Fibroblast of lung (primary cell): Measurements from ENCODE around the gene ZNF823. TPM values are rescaled to one million over a fixed set of nuclear protein-coding genes. Genes with fewer than 3 reads are reported as not detected.

ENCODE experiments used
- DNase-seq, 2 donors: peaks; one replicate each; pipeline versions ENCODE4 v3.0.0 to v3.0.0-alpha.2; 2010; ENCODE audit warnings: low read depth in 2 of 2
- H2AFZ ChIP-seq: 2 replicates; pipeline ENCODE4 v1.5.1; 2012; ENCODE audit warnings: low read length, control low read depth, inconsistent platforms
- H3K27ac ChIP-seq: 2 replicates; pipeline ENCODE4 v1.5.1; 2011; ENCODE audit warnings: low read length, control low read depth; ENCODE audit not compliant: insufficient read depth
- H3K27me3 ChIP-seq: 2 replicates; pipeline ENCODE4 v1.5.1; 2011; ENCODE audit warnings: mild to moderate bottlenecking, low read length; ENCODE audit not compliant: control insufficient read depth, insufficient read depth
- H3K36me3 ChIP-seq: 2 replicates; pipeline ENCODE4 v1.5.1; 2011; ENCODE audit warnings: low read length; ENCODE audit not compliant: control insufficient read depth, insufficient read depth
- H3K4me1 ChIP-seq: 2 replicates; pipeline ENCODE4 v1.5.1; 2011; ENCODE audit warnings: low read length; ENCODE audit not compliant: control insufficient read depth, insufficient read depth; ENCODE audit errors: extremely low read depth
- H3K4me2 ChIP-seq: 2 replicates; pipeline ENCODE4 v1.5.1; 2011; ENCODE audit warnings: low read length, control low read depth; ENCODE audit not compliant: insufficient read depth; ENCODE audit errors: extremely low read depth
- H3K4me3 ChIP-seq, 4 experiments: fragments of 200-600 bp in 1 of 4; sonication (generic) in 1 of 4; replicated peaks in 1 of 4; 2 replicates each; pipeline ENCODE4 v1.5.1; 2011 to 2016; ENCODE audit warnings: low read length in 4 of 4, low read depth in 3 of 4, mild to moderate bottlenecking in 3 of 4, control low read depth in 2 of 4, inconsistent platforms in 1 of 4, mixed read lengths in 1 of 4; ENCODE audit not compliant: insufficient read depth in 1 of 4; ENCODE audit errors: control extremely low read depth in 1 of 4
- H3K79me2 ChIP-seq: 2 replicates; pipeline ENCODE4 v1.5.1; 2012; ENCODE audit warnings: mild to moderate bottlenecking, low read length, inconsistent platforms; ENCODE audit not compliant: control insufficient read depth, insufficient read depth
- H3K9ac ChIP-seq: 2 replicates; pipeline ENCODE4 v1.5.1; 2011; ENCODE audit warnings: mild to moderate bottlenecking, low read length, control low read depth; ENCODE audit not compliant: insufficient read depth
- H3K9me3 ChIP-seq: 2 replicates; pipeline ENCODE4 v1.5.1; 2012; ENCODE audit warnings: low read depth, low read length; ENCODE audit not compliant: control insufficient read depth, insufficient read depth
- H4K20me1 ChIP-seq: 2 replicates; pipeline ENCODE4 v1.5.1; 2011; ENCODE audit warnings: low read length; ENCODE audit not compliant: control insufficient read depth, insufficient read depth; ENCODE audit errors: extremely low read depth
- CTCF ChIP-seq, 2 donors: IDR thresholded peaks in 1 of 2; conservative IDR thresholded peaks in 1 of 2; 1 replicate in 1 of 2; 2 replicates in 1 of 2; pipeline ENCODE4 v1.5.1; 2011 to 2012; ENCODE audit warnings: low read length in 2 of 2, control low read depth in 1 of 2, inconsistent platforms in 1 of 2, low read depth in 1 of 2, mild to moderate bottlenecking in 1 of 2
- EZH2 ChIP-seq: IDR thresholded peaks from 2 replicates; pipeline ENCODE4 v1.5.1; 2012; ENCODE audit warnings: low read length, control low read depth, mild to moderate bottlenecking; ENCODE audit errors: missing control alignments
- polyA plus RNA-seq, 2 donors: library from polyadenylated mRNA; depleted of rRNA in 1 of 2; stranded (reverse) in 1 of 2; unstranded in 1 of 2; fragments of >200 nt; gene quantifications; 2 replicates each; pipeline ENCODE4 v1.2.1, GENCODE V29; 2011 to 2012; ENCODE audit warnings: missing spikeins in 1 of 2
- total RNA-seq: library from RNA; depleted of rRNA; stranded (reverse); fragments of >200 nt; gene quantifications from 2 replicates; pipeline ENCODE4 v1.2.1, GENCODE V29; 2014

The ZNF823 gene
- total and polyA plus RNA-seq, 2 donors (not counting 1 experiment from before 2014, with no cell fraction given): 3.4 to 5.3 TPM

DNA sequence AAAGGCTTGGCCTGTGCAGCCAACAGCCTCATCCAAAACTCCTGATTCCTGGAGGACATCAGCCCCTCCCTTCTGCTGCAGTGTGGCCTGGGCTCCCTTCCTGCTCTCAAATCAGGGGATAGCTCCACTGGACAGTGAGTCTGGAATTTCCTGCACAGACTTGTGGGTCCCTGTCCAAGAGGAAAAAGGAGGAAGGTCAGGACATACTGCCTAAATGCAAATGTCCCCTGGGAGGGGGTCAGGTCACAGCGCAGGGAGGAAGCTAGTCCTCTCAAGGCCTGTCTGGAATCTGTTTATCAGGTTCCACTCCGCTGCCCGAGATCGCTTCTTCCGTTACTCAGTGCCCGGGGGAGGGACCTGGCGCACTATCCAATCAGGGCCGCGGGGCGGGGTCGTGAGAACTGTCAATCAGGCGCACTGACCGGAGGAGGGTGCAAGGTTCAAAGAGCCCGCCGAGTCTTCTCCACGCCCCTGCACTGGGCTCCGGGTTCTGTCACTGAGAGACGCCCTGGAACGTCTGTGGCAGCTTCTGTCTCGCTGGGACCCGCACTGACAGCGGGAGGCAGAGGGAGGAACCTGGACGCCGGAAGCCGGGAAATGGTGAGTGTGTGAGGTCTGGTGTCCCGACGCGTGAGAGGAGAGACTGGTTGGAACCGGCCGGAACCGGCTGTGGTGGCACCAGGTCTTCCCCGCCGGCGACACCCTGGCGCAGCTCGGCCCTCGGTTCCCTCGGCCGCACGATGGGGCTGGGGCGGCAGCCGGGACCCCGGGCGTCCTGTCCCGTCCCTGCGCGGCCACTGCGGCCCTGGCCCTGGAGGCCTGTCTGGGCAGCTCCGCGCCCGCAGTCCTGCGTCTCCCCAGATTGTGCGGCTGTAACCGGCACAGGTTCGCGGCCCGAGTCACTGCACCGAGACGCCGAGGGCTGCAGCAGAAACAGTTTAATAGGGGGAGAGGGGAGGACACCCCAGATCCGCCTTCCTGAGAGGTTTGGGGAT lies 28.1 kb upstream of the ZNF823 start, which contains the start of gene ZNF441:
TSS of gene ZNF441 (plus strand) at position 404 of the 995 bp plus-strand sequence. CDS start at position 598, 194 bp downstream.
- peak within 1 kb of the TSS; percentile 92 for H3K4me2 ChIP-seq
- peaks cover 20% of the 10 kb centered on the region for H3K79me2 ChIP-seq
- peak; percentile 91 to 93 for DNase-seq
- H3K4me3 ChIP-seq: peak within 1 kb of the TSS; percentile 66 to 92 (median 88)
- peaks cover 4% of the 10 kb centered on the region for H3K4me1 ChIP-seq
- H3K27me3 ChIP-seq: no peaks in the 10 kb centered on the region
- TF ChIP-seq EZH2 (no peak), CTCF (conservative IDR thresholded peaks at IDR 0.05 in 1 of 2, IDR thresholded peaks at IDR 0.05 in 1 of 2; ENCODE audit: low read depth in 1 of 2, low read length in 2 of 2) (no peak)
- no peaks in the 10 kb centered on the region for H3K36me3 ChIP-seq
- H4K20me1 ChIP-seq: no peaks in the 10 kb centered on the region
- peak within 1 kb of the TSS; percentile 97 for H3K9ac ChIP-seq
- H3K9me3 ChIP-seq: no peaks in the 10 kb centered on the region
- peak within 1 kb of the TSS; percentile 94 for H3K27ac ChIP-seq
- peak within 1 kb of the TSS; percentile 99 for H2AFZ ChIP-seq

GRCh38 chr19:11763611-11764010 lies 24.9 kb upstream of the ZNF823 start:
- no peaks in the 10 kb centered on the region for H4K20me1 ChIP-seq
- no peak overlapping the region for H3K27ac ChIP-seq
- H3K4me1 ChIP-seq: peaks cover 4% of the 10 kb centered on the region
- H3K27me3 ChIP-seq: no peaks in the 10 kb centered on the region
- no peak overlapping the region for H3K4me3 ChIP-seq
- H3K9me3 ChIP-seq: no peaks in the 10 kb centered on the region
- H3K9ac ChIP-seq: no peak overlapping the region
- H3K79me2 ChIP-seq: peaks cover 12% of the 10 kb centered on the region
- no peak overlapping the region for H2AFZ ChIP-seq
- H3K4me2 ChIP-seq: no peak overlapping the region
- TF ChIP-seq EZH2: no peak
- TF ChIP-seq CTCF (conservative IDR thresholded peaks at IDR 0.05 in 1 of 2, IDR thresholded peaks at IDR 0.05 in 1 of 2; ENCODE audit: low read depth in 1 of 2, low read length in 2 of 2): no peak
- no peak for DNase-seq
- no peaks in the 10 kb centered on the region for H3K36me3 ChIP-seq

DNA sequence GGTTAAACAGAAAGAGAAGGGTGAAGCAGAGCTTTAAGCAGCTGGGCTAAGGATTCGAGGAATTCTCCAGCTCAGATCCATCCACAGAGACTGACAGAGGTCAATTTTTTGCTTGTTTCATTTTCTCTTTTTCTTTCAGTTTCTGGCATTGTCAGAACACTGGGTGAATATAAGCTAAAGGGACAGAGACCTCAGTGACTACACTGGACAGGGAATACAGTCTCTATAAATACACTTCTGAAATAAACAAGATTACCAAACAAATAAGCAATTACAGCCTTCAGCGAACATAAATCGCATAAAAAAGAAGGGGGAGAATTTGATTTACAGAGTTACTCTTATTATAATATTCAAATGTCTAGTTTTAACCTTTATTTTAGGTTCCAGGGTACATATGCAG lies 24.4 kb upstream of the ZNF823 start:
- H3K9ac ChIP-seq: no peak overlapping the region
- TF ChIP-seq CTCF (conservative IDR thresholded peaks at IDR 0.05 in 1 of 2, IDR thresholded peaks at IDR 0.05 in 1 of 2; ENCODE audit: low read depth in 1 of 2, low read length in 2 of 2) (no peak), EZH2 (no peak)
- H3K9me3 ChIP-seq: no peaks in the 10 kb centered on the region
- H3K27ac ChIP-seq: no peak overlapping the region
- no peak overlapping the region for H2AFZ ChIP-seq
- H3K4me2 ChIP-seq: no peak overlapping the region
- H3K27me3 ChIP-seq: no peaks in the 10 kb centered on the region
- peaks cover 4% of the 10 kb centered on the region for H3K4me1 ChIP-seq
- no peak overlapping the region for H3K4me3 ChIP-seq
- no peaks in the 10 kb centered on the region for H4K20me1 ChIP-seq
- H3K36me3 ChIP-seq: no peaks in the 10 kb centered on the region
- peaks cover 8% of the 10 kb centered on the region for H3K79me2 ChIP-seq
- DNase-seq: no peak
